ENCODE measurements around the gene DCAF8. TPM values are rescaled to one million over a fixed set of nuclear protein-coding genes. Genes with fewer than 3 reads are reported as not detected.

The DCAF8 gene
- polyA plus RNA-seq, 3 donors, result 35.5 to 205 (median 44.6) TPM

- Mint-ChIP-seq H3K4me1 (no peaks in the 10 kb centered on the region), H3K36me3 (no peaks in the 10 kb centered on the region), H3K27me3 (ENCODE audit: low read depth in 3 of 3) (peaks cover 1 to 2% (median 2%) of the 10 kb centered on the region in 3 donors), H3K27ac (no peak overlapping the region), H3K4me3 (no peak overlapping the region), H3K9me3 (no peaks in the 10 kb centered on the region)
- Histone ChIP-seq H3K4me3 (replicated peaks in 1 of 3; ENCODE audit: low read depth in 2 of 3, low read length in 3 of 3) (no peak overlapping the region), H3K9ac (ENCODE audit: insufficient read depth, low read length, poor library complexity, severe bottlenecking) (no peak overlapping the region), H3K4me2 (replicated peaks; ENCODE audit: extremely low read depth, low read length, poor library complexity, severe bottlenecking) (no peak overlapping the region), H3K79me2 (ENCODE audit: insufficient read depth, low read length) (no peaks in the 10 kb centered on the region), H3K9me3 (replicated peaks in 1 of 2; ENCODE audit: control insufficient read depth in 1 of 2, insufficient read depth in 1 of 2, low read length in 2 of 2) (no peaks in the 10 kb centered on the region), H4K20me1 (ENCODE audit: insufficient read depth, low read length) (no peaks in the 10 kb centered on the region), H2AFZ (ENCODE audit: insufficient read depth, low read depth, low read length, poor library complexity, severe bottlenecking) (no peak overlapping the region), H3K27me3 (ENCODE audit: control insufficient read depth in 2 of 2, insufficient read depth in 2 of 2, low read length in 2 of 2) (no peaks in the 10 kb centered on the region), H3K36me3 (replicated peaks in 1 of 2; ENCODE audit: control insufficient read depth in 1 of 2, insufficient read depth in 2 of 2, low read length in 2 of 2) (no peaks in the 10 kb centered on the region), H3K27ac (ENCODE audit: low read depth in 1 of 2, low read length in 2 of 2) (no peak overlapping the region), H3K4me1 (ENCODE audit: control insufficient read depth in 1 of 2, insufficient read depth in 2 of 2, low read length in 2 of 2) (peaks cover 4 to 9% of the 10 kb centered on the region in 2 donors)
- WGBS (ENCODE audit: insufficient coverage), result 86% methylated on average over 1 of the region's 2 CpGs
- no peak for TF ChIP-seq CTCF (IDR thresholded peaks at IDR 0.05)
- intact Hi-C loops (cut with micrococcal nuclease), result loop anchor here (5.0 to 10.0 kb wide), 3 partner anchors 90 to 183 kb away; no protein-coding TSS in a partner anchor
- no peak for DNase-seq
Observed at GRCh38 chr1:160194737-160195059, 67.7 kb downstream of the DCAF8 start.

DNA sequence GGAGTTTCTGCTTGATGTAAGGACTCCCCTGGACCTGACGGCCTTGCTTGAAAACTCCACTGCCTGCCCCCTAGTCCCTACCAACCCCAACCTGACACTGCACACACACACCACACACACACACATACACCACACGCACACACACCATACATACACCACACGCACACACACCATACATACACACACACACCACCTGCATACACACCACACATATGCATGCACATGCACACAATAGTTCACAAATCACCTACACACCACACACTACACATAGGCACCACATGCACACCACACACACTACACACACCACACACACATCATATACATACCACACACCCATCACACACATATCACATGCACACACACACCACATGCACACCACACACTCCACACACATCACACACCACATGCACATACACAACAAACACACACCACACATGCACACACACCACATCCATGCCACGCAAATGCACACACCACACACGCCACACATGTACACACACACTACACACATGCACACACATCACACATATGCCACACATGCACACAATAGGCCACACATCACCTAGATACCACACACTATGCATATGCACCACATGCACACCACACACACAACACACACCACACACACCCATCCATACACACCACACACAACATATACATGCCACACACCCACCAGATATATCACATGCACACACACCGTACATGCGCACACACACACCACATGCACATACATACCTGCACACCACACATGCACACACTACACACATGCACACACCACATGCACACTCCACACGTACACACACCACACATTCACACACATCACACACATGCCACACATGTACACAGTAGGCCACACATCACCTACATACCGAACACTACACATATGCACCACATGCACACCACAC lies 68.3 kb downstream of the DCAF8 start:
- H3K36me3 ChIP-seq (replicated peaks in 1 of 2; ENCODE audit: control insufficient read depth in 1 of 2, insufficient read depth in 2 of 2, low read length in 2 of 2), result no peaks in the 10 kb centered on the region
- 90% methylated on average over 9 of the region's 9 CpGs for WGBS (ENCODE audit: insufficient coverage)
- no peak for DNase-seq
- no peak overlapping the region for H2AFZ ChIP-seq (ENCODE audit: insufficient read depth, low read depth, low read length, poor library complexity, severe bottlenecking)
- Mint-ChIP-seq H3K36me3 (no peaks in the 10 kb centered on the region), H3K4me3 (no peak overlapping the region), H3K9me3 (no peaks in the 10 kb centered on the region), H3K27me3 (ENCODE audit: low read depth in 3 of 3) (peaks cover 1 to 2% (median 2%) of the 10 kb centered on the region in 3 donors), H3K27ac (no peak overlapping the region), H3K4me1 (no peaks in the 10 kb centered on the region)
- no peak overlapping the region for H3K4me3 ChIP-seq (replicated peaks in 1 of 3; ENCODE audit: low read depth in 2 of 3, low read length in 3 of 3)
- no peak overlapping the region for H3K9ac ChIP-seq (ENCODE audit: insufficient read depth, low read length, poor library complexity, severe bottlenecking)
- no peak overlapping the region for H3K27ac ChIP-seq (ENCODE audit: low read depth in 1 of 2, low read length in 2 of 2)
- no peaks in the 10 kb centered on the region for H4K20me1 ChIP-seq (ENCODE audit: insufficient read depth, low read length)
- no peak for TF ChIP-seq CTCF (IDR thresholded peaks at IDR 0.05)
- H3K4me2 ChIP-seq (replicated peaks; ENCODE audit: extremely low read depth, low read length, poor library complexity, severe bottlenecking), result no peak overlapping the region
- H3K79me2 ChIP-seq (ENCODE audit: insufficient read depth, low read length), result no peaks in the 10 kb centered on the region
- H3K4me1 ChIP-seq (ENCODE audit: control insufficient read depth in 1 of 2, insufficient read depth in 2 of 2, low read length in 2 of 2), result peaks cover 4 to 9% of the 10 kb centered on the region in 2 donors
- intact Hi-C loops (cut with micrococcal nuclease), result loop anchor here (2.0 to 10.0 kb wide), 5 partner anchors 59 to 183 kb away; no protein-coding TSS in a partner anchor
- H3K27me3 ChIP-seq (ENCODE audit: control insufficient read depth in 2 of 2, insufficient read depth in 2 of 2, low read length in 2 of 2), result no peaks in the 10 kb centered on the region
- H3K9me3 ChIP-seq (replicated peaks in 1 of 2; ENCODE audit: control insufficient read depth in 1 of 2, insufficient read depth in 1 of 2, low read length in 2 of 2), result no peaks in the 10 kb centered on the region
